ENCODE measurements around the gene PLCB1.

GRCh38 chr20:8815208-8815607 is 683.1 kb downstream of the PLCB1 start:
- TF ChIP-seq POLR2A (IDR thresholded peaks at IDR 0.05; ENCODE audit: low read length) (no peak), GATA1 (IDR thresholded peaks at IDR 0.05; ENCODE audit: low read depth, low read length) (no peak)
